Upper lobe of right lung (tissue), 1 donor: Measurements from ENCODE around the gene LRIG1. TPM values are rescaled to one million over a fixed set of nuclear protein-coding genes. Genes with fewer than 3 reads are reported as not detected.

ENCODE experiments used
- ATAC-seq: fragments of 200-7000 bp; cut with Tn5 transposase; one replicate; pipeline ENCODE4 v1.9.1; 2020; ENCODE audit warnings: mild to moderate bottlenecking, moderate library complexity
- DNase-seq: peaks from one replicate; pipeline ENCODE4 v3.0.0-alpha.2; 2020
- H3K27ac ChIP-seq: fragments of 200-600 bp; one replicate; pipeline ENCODE4 v1.8.0; 2022
- H3K27me3 ChIP-seq: fragments of 200-600 bp; one replicate; pipeline ENCODE4 v1.8.0; 2022; ENCODE audit warnings: mild to moderate bottlenecking
- H3K36me3 ChIP-seq: fragments of 200-600 bp; one replicate; pipeline ENCODE4 v1.8.0; 2022
- H3K4me1 ChIP-seq: fragments of 200-600 bp; one replicate; pipeline ENCODE4 v1.8.0; 2022
- H3K4me3 ChIP-seq: fragments of 200-600 bp; one replicate; pipeline ENCODE4 v1.8.0; 2022; ENCODE audit warnings: mild to moderate bottlenecking
- H3K9me3 ChIP-seq: fragments of 200-600 bp; one replicate; pipeline ENCODE4 v1.8.0; 2022
- intact Hi-C: fragments of 100-400 bp; cut with DNase I; formaldehyde crosslinking; loops from one replicate; pipeline ENCODE4 v1.11.0; 2022
- total RNA-seq: library from RNA; stranded (reverse); fragmentation: NEBNext Ultra II Directional; extraction: Animal tissue kit (Norgen Biotek cat#: 25700); gene quantifications from one replicate; pipeline ENCODE4 v1.2.1, GENCODE V29; 2021
- TF ChIP-seq, protein P1 (sequence below): fragments of 200-600 bp; IDR thresholded peaks from one replicate; pipeline ENCODE4 v1.8.0; 2022; ENCODE audit warnings: antibody characterized with exemption
- donor health status: DM: no; HTN: yes; CAD: no; lungs with severe emphysema.

LRIG1 gene
- total RNA-seq, 1 donor from 2014 or later: 56.2 TPM

DNA sequence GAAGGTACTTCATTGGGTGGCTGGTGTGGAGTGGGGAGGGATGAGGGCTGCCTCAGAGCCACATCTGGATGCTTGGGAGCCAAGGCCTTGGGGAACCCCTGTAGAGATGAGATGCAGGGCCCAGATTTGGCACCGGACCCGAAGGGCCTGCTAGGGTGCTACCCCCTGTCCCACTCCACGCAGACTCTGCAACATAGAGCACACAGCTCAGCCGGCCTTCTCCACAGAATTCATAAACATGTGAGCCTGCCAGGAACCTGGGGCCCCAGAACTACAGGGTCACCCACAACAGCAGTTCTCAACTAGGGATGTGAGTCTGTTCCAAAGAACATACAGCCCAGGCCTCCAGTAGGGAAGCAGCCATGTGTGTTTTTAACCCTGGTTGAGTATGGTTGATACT lies 62.8 kb downstream of the LRIG1 start:
- Histone ChIP-seq H3K4me1 (peaks cover 45% of the 10 kb centered on the region), H3K36me3 (no peaks in the 10 kb centered on the region), H3K27me3 (no peaks in the 10 kb centered on the region), H3K9me3 (no peaks in the 10 kb centered on the region), H3K27ac (no peak overlapping the region), H3K4me3 (no peak overlapping the region)
- ATAC-seq (no peak), DNase-seq (no peak)
- intact Hi-C loops: no loop called here
- TF ChIP-seq, protein P1, sequence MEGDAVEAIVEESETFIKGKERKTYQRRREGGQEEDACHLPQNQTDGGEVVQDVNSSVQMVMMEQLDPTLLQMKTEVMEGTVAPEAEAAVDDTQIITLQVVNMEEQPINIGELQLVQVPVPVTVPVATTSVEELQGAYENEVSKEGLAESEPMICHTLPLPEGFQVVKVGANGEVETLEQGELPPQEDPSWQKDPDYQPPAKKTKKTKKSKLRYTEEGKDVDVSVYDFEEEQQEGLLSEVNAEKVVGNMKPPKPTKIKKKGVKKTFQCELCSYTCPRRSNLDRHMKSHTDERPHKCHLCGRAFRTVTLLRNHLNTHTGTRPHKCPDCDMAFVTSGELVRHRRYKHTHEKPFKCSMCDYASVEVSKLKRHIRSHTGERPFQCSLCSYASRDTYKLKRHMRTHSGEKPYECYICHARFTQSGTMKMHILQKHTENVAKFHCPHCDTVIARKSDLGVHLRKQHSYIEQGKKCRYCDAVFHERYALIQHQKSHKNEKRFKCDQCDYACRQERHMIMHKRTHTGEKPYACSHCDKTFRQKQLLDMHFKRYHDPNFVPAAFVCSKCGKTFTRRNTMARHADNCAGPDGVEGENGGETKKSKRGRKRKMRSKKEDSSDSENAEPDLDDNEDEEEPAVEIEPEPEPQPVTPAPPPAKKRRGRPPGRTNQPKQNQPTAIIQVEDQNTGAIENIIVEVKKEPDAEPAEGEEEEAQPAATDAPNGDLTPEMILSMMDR: no peak

DNA sequence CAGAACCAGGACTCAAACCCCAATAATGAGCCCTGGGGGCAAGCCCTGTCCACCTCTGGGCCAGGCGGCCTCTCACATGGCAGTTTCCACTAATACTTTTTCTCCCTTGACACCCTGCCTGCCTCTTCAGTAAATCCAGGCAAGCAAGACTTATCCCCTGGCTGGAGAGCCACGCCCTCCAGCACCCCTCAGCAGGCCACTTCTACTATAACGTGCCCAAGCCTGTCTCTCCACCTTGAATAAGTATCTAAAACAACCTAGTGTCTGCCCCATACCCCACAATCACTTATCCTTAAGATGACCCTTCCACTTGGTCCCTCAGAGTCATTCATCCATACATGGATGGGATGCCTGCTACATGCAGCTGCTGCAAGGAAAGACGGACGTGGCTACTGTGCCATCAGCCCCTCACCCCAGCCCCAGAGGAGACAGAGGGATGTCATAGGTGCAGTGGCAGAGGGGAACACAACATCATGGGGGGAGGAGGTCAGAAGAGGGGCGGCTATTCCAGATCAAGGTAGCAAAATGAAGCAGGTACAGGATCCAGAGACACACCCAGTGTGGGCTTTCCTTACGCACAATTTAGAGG lies 63.4 kb downstream of the LRIG1 start:
- Histone ChIP-seq H3K27ac (no peak overlapping the region), H3K9me3 (no peaks in the 10 kb centered on the region), H3K36me3 (no peaks in the 10 kb centered on the region), H3K4me1 (peaks cover 41% of the 10 kb centered on the region), H3K4me3 (no peak overlapping the region), H3K27me3 (no peaks in the 10 kb centered on the region)
- intact Hi-C loops: no loop called here
- ATAC-seq (no peak), DNase-seq (no peak)
- TF ChIP-seq, protein P1: no peak

DNA sequence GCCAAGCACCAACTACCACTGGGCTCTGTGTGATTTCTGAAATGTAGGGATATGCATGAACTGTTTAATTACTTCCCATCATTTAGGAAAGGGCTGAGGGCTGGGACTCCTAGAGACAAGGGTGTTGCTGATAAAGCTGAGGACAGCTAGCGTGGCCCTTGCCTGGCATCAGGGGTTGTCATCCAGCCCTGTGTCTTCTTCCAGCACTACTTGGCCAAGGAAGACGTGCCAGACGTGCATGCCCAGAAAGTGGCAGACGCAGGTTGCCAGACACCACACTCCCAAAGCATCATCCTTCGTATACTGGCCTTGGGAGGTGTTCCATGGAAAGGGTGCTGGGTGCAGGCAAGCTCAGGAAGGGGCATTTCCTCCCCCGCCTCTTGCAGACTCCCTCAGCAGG lies 64.8 kb downstream of the LRIG1 start:
- Histone ChIP-seq H3K36me3 (no peaks in the 10 kb centered on the region), H3K27me3 (no peaks in the 10 kb centered on the region), H3K27ac (no peak overlapping the region), H3K4me1 (peaks cover 32% of the 10 kb centered on the region), H3K9me3 (no peaks in the 10 kb centered on the region), H3K4me3 (no peak overlapping the region)
- TF ChIP-seq, protein P1: no peak
- intact Hi-C loops: no loop called here
- no peak for ATAC-seq
- DNase-seq: no peak

DNA sequence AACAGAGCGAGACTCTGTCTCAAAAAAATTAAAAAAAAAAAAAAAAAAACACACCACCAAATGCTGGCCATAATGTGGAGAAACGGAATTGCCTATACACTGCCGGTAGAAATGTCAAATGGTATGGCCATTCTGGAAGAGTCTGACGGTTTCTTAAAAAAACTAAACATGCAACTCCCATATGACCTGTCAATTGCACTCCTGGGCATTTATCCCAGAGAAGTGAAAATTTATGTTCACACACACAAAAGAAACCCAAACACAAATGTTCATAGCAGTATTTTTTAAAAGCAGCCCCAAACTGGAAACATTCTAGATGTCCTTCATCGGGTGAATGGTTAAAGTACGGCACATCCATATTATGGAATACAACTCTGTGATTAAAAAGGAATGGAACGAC lies 66.1 kb downstream of the LRIG1 start:
- Histone ChIP-seq H3K4me3 (no peak overlapping the region), H3K27me3 (no peaks in the 10 kb centered on the region), H3K36me3 (no peaks in the 10 kb centered on the region), H3K4me1 (peaks cover 19% of the 10 kb centered on the region), H3K27ac (no peak overlapping the region), H3K9me3 (no peaks in the 10 kb centered on the region)
- intact Hi-C loops: no loop called here
- TF ChIP-seq, protein P1: no peak
- no peak for DNase-seq
- no peak for ATAC-seq

DNA sequence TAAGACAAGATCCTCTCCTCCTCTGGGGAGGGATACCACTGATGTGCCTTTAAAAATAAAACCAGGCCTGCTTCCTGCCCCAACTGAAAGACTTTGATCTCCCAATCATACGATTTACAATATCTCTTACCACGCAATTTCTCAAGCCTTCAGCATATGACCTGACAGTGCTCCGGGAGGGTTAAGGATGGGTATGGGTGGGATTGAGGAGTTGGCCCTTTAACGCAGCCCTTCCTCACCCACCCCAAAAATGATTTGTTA lies 67.4 kb downstream of the LRIG1 start:
- Histone ChIP-seq H3K4me1 (peaks cover 29% of the 10 kb centered on the region), H3K27me3 (no peaks in the 10 kb centered on the region), H3K9me3 (no peaks in the 10 kb centered on the region), H3K4me3 (no peak overlapping the region), H3K27ac (no peak overlapping the region), H3K36me3 (no peaks in the 10 kb centered on the region)
- no peak for DNase-seq
- intact Hi-C loops: no loop called here
- no peak for ATAC-seq
- TF ChIP-seq, protein P1: no peak
